Measurements from ENCODE around the gene GLI3. TPM values are rescaled to one million over a fixed set of nuclear protein-coding genes. Genes with fewer than 3 reads are reported as not detected.

GLI3 gene
- total and polyA plus RNA-seq, 10 of the 15 experiments (the other 5 are each of a cell fraction or from before 2014, with no cell fraction given): 0.01 TPM; not detected in 8

DNA sequence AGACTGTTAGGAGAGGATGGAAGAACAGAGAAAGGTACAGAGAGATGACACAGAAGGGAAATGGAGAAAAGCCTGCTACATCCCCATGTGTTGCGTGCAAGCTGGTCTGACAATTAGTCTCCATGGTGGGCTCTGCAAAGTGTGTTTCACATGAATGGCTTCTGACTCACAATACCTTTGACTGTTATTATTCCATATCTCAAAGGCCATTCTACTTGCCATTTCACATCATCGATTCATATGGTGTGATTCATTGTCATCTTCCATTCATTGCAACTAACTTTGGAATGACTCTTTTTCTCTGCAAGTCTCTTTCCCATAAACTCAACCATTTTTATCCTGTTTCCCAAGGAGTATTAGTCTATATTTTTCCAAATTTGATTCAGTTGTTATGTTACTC lies 325.2 kb downstream of the GLI3 start:
- Histone ChIP-seq H3K27me3 (replicated peaks in 1 of 2; ENCODE audit: control insufficient read depth in 2 of 2, insufficient read depth in 2 of 2, low read length in 1 of 2) (no peaks in the 10 kb centered on the region), H3K9me3 (replicated peaks; ENCODE audit: control insufficient read depth, insufficient read depth, low read length) (no peaks in the 10 kb centered on the region; the same call in 2 of the 3 replicates), H3K9ac (ENCODE audit: control insufficient read depth, insufficient read depth, low read length) (no peak overlapping the region), H4K20me1 (ENCODE audit: control insufficient read depth, insufficient read depth) (no peaks in the 10 kb centered on the region), H3K27ac (ENCODE audit: control insufficient read depth, insufficient read depth) (no peak overlapping the region), H3K4me3 (no peak overlapping the region), H3K4me2 (ENCODE audit: control insufficient read depth, insufficient read depth) (no peak overlapping the region), H3K79me2 (ENCODE audit: control insufficient read depth, insufficient read depth, low read length) (no peaks in the 10 kb centered on the region), H3K36me3 (ENCODE audit: control insufficient read depth in 2 of 2, insufficient read depth in 2 of 2, low read length in 1 of 2) (no peaks in the 10 kb centered on the region), H3K4me1 (ENCODE audit: control insufficient read depth, insufficient read depth, low read length) (no peaks in the 10 kb centered on the region), H2AFZ (ENCODE audit: control insufficient read depth, low read depth, low read length) (no peak overlapping the region)
- SMC1A ChIA-PET (ENCODE audit: uncharacterized antibody, unreplicated experiment): no interaction called here
- no peak for FAIRE-seq
- RAD21 ChIA-PET (ENCODE audit: unreplicated experiment): no interaction called here
- no peak for DNase-seq (ENCODE audit: low read depth, low spot score)
- BruUV-seq (replicated peaks): no TSS peak
- POLR2A ChIA-PET: no interaction called here
- CTCF ChIA-PET: no interaction called here
- 46% methylated on average over 2 of the region's 2 CpGs for WGBS (ENCODE audit: insufficient coverage, insufficient replicate concordance, low lambda C conversion rate, missing lambda C conversion rate)
- intact Hi-C loops (cut with micrococcal nuclease; ENCODE audit: unreplicated experiment) (no loop called here), in situ Hi-C loops (cut with MboI) (no loop called here)
- no peak for ATAC-seq
- TF ChIP-seq NKRF (conservative IDR thresholded peaks at IDR 0.05) (no peak), CBX3 (IDR thresholded peaks at IDR 0.05; ENCODE audit: borderline replicate concordance, low read depth) (no peak), RCOR1 (conservative IDR thresholded peaks at IDR 0.05; ENCODE audit: low read depth, low read length) (no peak), PAX5 (IDR thresholded peaks at IDR 0.05; ENCODE audit: borderline replicate concordance, low read depth, low read length) (no peak), ZZZ3 (IDR thresholded peaks at IDR 0.05; ENCODE audit: control insufficient read depth, insufficient read length, low read depth) (no peak), POLR2A (IDR thresholded peaks at IDR 0.05; ENCODE audit: low read depth, low read length) (no peak), EP300 (IDR thresholded peaks at IDR 0.05; ENCODE audit: borderline replicate concordance in 1 of 2, control insufficient read depth in 1 of 2, low read depth in 2 of 2, low read length in 2 of 2) (no peak), KDM1A (IDR thresholded peaks at IDR 0.05; ENCODE audit: borderline replicate concordance) (no peak), BHLHE40 (IDR thresholded peaks at IDR 0.05; ENCODE audit: borderline replicate concordance in 1 of 2, low read depth in 2 of 2, low read length in 1 of 2) (no peak), ZNF217 (IDR thresholded peaks at IDR 0.05) (no peak)
- TF ChIP-seq, protein P1, sequence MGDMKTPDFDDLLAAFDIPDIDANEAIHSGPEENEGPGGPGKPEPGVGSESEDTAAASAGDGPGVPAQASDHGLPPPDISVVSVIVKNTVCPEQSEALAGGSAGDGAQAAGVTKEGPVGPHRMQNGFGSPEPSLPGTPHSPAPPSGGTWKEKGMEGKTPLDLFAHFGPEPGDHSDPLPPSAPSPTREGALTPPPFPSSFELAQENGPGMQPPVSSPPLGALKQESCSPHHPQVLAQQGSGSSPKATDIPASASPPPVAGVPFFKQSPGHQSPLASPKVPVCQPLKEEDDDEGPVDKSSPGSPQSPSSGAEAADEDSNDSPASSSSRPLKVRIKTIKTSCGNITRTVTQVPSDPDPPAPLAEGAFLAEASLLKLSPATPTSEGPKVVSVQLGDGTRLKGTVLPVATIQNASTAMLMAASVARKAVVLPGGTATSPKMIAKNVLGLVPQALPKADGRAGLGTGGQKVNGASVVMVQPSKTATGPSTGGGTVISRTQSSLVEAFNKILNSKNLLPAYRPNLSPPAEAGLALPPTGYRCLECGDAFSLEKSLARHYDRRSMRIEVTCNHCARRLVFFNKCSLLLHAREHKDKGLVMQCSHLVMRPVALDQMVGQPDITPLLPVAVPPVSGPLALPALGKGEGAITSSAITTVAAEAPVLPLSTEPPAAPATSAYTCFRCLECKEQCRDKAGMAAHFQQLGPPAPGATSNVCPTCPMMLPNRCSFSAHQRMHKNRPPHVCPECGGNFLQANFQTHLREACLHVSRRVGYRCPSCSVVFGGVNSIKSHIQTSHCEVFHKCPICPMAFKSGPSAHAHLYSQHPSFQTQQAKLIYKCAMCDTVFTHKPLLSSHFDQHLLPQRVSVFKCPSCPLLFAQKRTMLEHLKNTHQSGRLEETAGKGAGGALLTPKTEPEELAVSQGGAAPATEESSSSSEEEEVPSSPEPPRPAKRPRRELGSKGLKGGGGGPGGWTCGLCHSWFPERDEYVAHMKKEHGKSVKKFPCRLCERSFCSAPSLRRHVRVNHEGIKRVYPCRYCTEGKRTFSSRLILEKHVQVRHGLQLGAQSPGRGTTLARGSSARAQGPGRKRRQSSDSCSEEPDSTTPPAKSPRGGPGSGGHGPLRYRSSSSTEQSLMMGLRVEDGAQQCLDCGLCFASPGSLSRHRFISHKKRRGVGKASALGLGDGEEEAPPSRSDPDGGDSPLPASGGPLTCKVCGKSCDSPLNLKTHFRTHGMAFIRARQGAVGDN (IDR thresholded peaks at IDR 0.05): no peak
- TF ChIP-seq, protein P2, sequence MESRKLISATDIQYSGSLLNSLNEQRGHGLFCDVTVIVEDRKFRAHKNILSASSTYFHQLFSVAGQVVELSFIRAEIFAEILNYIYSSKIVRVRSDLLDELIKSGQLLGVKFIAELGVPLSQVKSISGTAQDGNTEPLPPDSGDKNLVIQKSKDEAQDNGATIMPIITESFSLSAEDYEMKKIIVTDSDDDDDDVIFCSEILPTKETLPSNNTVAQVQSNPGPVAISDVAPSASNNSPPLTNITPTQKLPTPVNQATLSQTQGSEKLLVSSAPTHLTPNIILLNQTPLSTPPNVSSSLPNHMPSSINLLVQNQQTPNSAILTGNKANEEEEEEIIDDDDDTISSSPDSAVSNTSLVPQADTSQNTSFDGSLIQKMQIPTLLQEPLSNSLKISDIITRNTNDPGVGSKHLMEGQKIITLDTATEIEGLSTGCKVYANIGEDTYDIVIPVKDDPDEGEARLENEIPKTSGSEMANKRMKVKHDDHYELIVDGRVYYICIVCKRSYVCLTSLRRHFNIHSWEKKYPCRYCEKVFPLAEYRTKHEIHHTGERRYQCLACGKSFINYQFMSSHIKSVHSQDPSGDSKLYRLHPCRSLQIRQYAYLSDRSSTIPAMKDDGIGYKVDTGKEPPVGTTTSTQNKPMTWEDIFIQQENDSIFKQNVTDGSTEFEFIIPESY (IDR thresholded peaks at IDR 0.05): no peak
- TF ChIP-seq, protein P3, sequence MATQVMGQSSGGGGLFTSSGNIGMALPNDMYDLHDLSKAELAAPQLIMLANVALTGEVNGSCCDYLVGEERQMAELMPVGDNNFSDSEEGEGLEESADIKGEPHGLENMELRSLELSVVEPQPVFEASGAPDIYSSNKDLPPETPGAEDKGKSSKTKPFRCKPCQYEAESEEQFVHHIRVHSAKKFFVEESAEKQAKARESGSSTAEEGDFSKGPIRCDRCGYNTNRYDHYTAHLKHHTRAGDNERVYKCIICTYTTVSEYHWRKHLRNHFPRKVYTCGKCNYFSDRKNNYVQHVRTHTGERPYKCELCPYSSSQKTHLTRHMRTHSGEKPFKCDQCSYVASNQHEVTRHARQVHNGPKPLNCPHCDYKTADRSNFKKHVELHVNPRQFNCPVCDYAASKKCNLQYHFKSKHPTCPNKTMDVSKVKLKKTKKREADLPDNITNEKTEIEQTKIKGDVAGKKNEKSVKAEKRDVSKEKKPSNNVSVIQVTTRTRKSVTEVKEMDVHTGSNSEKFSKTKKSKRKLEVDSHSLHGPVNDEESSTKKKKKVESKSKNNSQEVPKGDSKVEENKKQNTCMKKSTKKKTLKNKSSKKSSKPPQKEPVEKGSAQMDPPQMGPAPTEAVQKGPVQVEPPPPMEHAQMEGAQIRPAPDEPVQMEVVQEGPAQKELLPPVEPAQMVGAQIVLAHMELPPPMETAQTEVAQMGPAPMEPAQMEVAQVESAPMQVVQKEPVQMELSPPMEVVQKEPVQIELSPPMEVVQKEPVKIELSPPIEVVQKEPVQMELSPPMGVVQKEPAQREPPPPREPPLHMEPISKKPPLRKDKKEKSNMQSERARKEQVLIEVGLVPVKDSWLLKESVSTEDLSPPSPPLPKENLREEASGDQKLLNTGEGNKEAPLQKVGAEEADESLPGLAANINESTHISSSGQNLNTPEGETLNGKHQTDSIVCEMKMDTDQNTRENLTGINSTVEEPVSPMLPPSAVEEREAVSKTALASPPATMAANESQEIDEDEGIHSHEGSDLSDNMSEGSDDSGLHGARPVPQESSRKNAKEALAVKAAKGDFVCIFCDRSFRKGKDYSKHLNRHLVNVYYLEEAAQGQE (IDR thresholded peaks at IDR 0.05; ENCODE audit: low read depth, low read length): no peak

Data from GM12878 (cell line).